ENCODE results near the gene U2AF1L4.

- TF ChIP-seq, protein P1, sequence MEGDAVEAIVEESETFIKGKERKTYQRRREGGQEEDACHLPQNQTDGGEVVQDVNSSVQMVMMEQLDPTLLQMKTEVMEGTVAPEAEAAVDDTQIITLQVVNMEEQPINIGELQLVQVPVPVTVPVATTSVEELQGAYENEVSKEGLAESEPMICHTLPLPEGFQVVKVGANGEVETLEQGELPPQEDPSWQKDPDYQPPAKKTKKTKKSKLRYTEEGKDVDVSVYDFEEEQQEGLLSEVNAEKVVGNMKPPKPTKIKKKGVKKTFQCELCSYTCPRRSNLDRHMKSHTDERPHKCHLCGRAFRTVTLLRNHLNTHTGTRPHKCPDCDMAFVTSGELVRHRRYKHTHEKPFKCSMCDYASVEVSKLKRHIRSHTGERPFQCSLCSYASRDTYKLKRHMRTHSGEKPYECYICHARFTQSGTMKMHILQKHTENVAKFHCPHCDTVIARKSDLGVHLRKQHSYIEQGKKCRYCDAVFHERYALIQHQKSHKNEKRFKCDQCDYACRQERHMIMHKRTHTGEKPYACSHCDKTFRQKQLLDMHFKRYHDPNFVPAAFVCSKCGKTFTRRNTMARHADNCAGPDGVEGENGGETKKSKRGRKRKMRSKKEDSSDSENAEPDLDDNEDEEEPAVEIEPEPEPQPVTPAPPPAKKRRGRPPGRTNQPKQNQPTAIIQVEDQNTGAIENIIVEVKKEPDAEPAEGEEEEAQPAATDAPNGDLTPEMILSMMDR (IDR thresholded peaks at IDR 0.05; ENCODE audit: poor library complexity, severe bottlenecking) = no peak
- TF ChIP-seq TAF1 (IDR thresholded peaks at IDR 0.05; ENCODE audit: low read depth) (no peak), RAD21 (conservative IDR thresholded peaks at IDR 0.05) (no peak), EP300 (conservative IDR thresholded peaks at IDR 0.05; ENCODE audit: poor library complexity, severe bottlenecking) (no peak), EZH2 (IDR thresholded peaks at IDR 0.05; ENCODE audit: borderline replicate concordance, insufficient read depth, low read length, poor library complexity, severe bottlenecking) (no peak), POLR2AphosphoS5 (IDR thresholded peaks at IDR 0.05) (no peak), MXI1 (conservative IDR thresholded peaks at IDR 0.05; ENCODE audit: poor library complexity, severe bottlenecking) (no peak)
- TF ChIP-seq, protein P2, sequence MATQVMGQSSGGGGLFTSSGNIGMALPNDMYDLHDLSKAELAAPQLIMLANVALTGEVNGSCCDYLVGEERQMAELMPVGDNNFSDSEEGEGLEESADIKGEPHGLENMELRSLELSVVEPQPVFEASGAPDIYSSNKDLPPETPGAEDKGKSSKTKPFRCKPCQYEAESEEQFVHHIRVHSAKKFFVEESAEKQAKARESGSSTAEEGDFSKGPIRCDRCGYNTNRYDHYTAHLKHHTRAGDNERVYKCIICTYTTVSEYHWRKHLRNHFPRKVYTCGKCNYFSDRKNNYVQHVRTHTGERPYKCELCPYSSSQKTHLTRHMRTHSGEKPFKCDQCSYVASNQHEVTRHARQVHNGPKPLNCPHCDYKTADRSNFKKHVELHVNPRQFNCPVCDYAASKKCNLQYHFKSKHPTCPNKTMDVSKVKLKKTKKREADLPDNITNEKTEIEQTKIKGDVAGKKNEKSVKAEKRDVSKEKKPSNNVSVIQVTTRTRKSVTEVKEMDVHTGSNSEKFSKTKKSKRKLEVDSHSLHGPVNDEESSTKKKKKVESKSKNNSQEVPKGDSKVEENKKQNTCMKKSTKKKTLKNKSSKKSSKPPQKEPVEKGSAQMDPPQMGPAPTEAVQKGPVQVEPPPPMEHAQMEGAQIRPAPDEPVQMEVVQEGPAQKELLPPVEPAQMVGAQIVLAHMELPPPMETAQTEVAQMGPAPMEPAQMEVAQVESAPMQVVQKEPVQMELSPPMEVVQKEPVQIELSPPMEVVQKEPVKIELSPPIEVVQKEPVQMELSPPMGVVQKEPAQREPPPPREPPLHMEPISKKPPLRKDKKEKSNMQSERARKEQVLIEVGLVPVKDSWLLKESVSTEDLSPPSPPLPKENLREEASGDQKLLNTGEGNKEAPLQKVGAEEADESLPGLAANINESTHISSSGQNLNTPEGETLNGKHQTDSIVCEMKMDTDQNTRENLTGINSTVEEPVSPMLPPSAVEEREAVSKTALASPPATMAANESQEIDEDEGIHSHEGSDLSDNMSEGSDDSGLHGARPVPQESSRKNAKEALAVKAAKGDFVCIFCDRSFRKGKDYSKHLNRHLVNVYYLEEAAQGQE (IDR thresholded peaks at IDR 0.05; ENCODE audit: borderline replicate concordance) = no peak
Observed at GRCh38 chr19:35713506-35713850, 31.7 kb downstream of the U2AF1L4 start.
